ENCODE measurements around the gene ATL2. TPM values are rescaled to one million over a fixed set of nuclear protein-coding genes. Genes with fewer than 3 reads are reported as not detected.

Gene ATL2
- total and polyA plus RNA-seq, 2 donors (not counting 3 experiments of a cell fraction or from before 2014, with no cell fraction given) = 23.9 to 45.5 TPM

DNA sequence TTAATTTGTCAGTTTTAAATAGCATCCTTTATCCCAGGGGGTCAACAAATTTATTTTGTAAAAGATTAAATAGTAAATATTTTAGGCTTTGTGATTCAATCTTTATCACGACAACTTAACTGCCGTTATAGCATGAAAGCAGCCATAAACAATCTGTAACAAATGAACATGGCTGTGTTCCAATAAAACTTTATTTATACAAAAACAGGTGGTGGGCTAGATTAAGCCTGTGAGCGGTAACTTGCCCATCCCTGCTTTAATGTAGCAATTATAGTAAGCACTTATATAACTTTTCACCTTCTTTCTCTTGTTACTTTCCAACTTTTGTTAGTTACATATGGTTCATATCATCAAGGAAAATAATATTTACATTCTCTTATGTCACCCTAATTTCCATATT is 121.9 kb downstream of the ATL2 start:
- no peak overlapping the region for H3K27ac ChIP-seq (ENCODE audit: insufficient read depth, low read depth, low read length)
- intact Hi-C loops (cut with micrococcal nuclease) (no loop called here), dilution Hi-C loops (cut with MboI; ENCODE audit: extremely low pct_ligation_motif_present, low sequenced_read_pairs) (no loop called here)
- H3K9me3 ChIP-seq (replicated peaks; ENCODE audit: control insufficient read depth, insufficient read depth, low read length) = no peaks in the 10 kb centered on the region
- CTCF ChIA-PET = no interaction called here
- no peaks in the 10 kb centered on the region for H3K4me1 ChIP-seq (ENCODE audit: control insufficient read depth, extremely low read depth, insufficient read depth, low read length)
- no peaks in the 10 kb centered on the region for H3K79me2 ChIP-seq (ENCODE audit: control insufficient read depth, insufficient read depth, low read length)
- FAIRE-seq (no peak), DNase-seq (ENCODE audit: low read depth, low spot score) (no peak)
- peaks cover 0 to 1% of the 10 kb centered on the region in 2 experiments for H3K27me3 ChIP-seq (ENCODE audit: control insufficient read depth in 2 of 2, insufficient read depth in 2 of 2, low read length in 2 of 2)
- H3K4me3 ChIP-seq (replicated peaks in 1 of 3; ENCODE audit: insufficient read depth in 1 of 3, low read depth in 1 of 3, low read length in 3 of 3) = no peak overlapping the region
- POLR2A ChIA-PET = no interaction called here
- no peaks in the 10 kb centered on the region for H3K9me1 ChIP-seq (replicated peaks; ENCODE audit: control insufficient read depth, extremely low read depth, insufficient read depth, low read length)
- no peak overlapping the region for H2AFZ ChIP-seq (ENCODE audit: low read depth, low read length)
- no peaks in the 10 kb centered on the region for H3K36me3 ChIP-seq (ENCODE audit: control insufficient read depth in 2 of 2, extremely low read depth in 1 of 2, insufficient read depth in 2 of 2, low read length in 2 of 2)
- H3K9ac ChIP-seq (replicated peaks; ENCODE audit: extremely low read depth, insufficient read depth, low read length) = no peak overlapping the region
- no TSS peak for BruUV-seq (replicated peaks)
- no peaks in the 10 kb centered on the region for H4K20me1 ChIP-seq (replicated peaks; ENCODE audit: control insufficient read depth, extremely low read depth, insufficient read depth, low read length)
- H3K4me2 ChIP-seq (ENCODE audit: insufficient read depth, low read length) = no peak overlapping the region
- TF ChIP-seq POLR2A (IDR thresholded peaks at IDR 0.05; ENCODE audit: low read depth, low read length) (no peak), GATA2 (IDR thresholded peaks at IDR 0.05; ENCODE audit: insufficient read depth, insufficient read length, low read depth, low read length) (no peak), MYC (IDR thresholded peaks at IDR 0.05; ENCODE audit: low read depth, low read length) (no peak), FOS (IDR thresholded peaks at IDR 0.05; ENCODE audit: borderline replicate concordance, insufficient read depth, low read length) (no peak), EZH2 (IDR thresholded peaks at IDR 0.05; ENCODE audit: borderline replicate concordance, low read depth, low read length, severe bottlenecking) (no peak), JUN (IDR thresholded peaks at IDR 0.05; ENCODE audit: borderline replicate concordance, insufficient read depth, insufficient read length, low read depth) (no peak), POLR2AphosphoS5 (IDR thresholded peaks at IDR 0.05; ENCODE audit: insufficient read depth, low read depth, low read length) (no peak)
- TF ChIP-seq, protein P1, sequence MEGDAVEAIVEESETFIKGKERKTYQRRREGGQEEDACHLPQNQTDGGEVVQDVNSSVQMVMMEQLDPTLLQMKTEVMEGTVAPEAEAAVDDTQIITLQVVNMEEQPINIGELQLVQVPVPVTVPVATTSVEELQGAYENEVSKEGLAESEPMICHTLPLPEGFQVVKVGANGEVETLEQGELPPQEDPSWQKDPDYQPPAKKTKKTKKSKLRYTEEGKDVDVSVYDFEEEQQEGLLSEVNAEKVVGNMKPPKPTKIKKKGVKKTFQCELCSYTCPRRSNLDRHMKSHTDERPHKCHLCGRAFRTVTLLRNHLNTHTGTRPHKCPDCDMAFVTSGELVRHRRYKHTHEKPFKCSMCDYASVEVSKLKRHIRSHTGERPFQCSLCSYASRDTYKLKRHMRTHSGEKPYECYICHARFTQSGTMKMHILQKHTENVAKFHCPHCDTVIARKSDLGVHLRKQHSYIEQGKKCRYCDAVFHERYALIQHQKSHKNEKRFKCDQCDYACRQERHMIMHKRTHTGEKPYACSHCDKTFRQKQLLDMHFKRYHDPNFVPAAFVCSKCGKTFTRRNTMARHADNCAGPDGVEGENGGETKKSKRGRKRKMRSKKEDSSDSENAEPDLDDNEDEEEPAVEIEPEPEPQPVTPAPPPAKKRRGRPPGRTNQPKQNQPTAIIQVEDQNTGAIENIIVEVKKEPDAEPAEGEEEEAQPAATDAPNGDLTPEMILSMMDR (IDR thresholded peaks at IDR 0.05; ENCODE audit: extremely low read depth in 1 of 2, insufficient read depth in 1 of 2, low read depth in 1 of 2, low read length in 2 of 2) = no peak
- TF ChIP-seq, protein P2, sequence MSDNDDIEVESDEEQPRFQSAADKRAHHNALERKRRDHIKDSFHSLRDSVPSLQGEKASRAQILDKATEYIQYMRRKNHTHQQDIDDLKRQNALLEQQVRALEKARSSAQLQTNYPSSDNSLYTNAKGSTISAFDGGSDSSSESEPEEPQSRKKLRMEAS (IDR thresholded peaks at IDR 0.05; ENCODE audit: insufficient read depth, insufficient read length) = no peak
